ENCODE results near the gene SPRR4.

GRCh38 chr1:153001382-153001781 lies 30.9 kb downstream of the SPRR4 start, which contains the start of gene SPRR3:
- TF ChIP-seq, protein P1, sequence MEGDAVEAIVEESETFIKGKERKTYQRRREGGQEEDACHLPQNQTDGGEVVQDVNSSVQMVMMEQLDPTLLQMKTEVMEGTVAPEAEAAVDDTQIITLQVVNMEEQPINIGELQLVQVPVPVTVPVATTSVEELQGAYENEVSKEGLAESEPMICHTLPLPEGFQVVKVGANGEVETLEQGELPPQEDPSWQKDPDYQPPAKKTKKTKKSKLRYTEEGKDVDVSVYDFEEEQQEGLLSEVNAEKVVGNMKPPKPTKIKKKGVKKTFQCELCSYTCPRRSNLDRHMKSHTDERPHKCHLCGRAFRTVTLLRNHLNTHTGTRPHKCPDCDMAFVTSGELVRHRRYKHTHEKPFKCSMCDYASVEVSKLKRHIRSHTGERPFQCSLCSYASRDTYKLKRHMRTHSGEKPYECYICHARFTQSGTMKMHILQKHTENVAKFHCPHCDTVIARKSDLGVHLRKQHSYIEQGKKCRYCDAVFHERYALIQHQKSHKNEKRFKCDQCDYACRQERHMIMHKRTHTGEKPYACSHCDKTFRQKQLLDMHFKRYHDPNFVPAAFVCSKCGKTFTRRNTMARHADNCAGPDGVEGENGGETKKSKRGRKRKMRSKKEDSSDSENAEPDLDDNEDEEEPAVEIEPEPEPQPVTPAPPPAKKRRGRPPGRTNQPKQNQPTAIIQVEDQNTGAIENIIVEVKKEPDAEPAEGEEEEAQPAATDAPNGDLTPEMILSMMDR (conservative IDR thresholded peaks at IDR 0.05; ENCODE audit: low read depth, low read length): no peak
- TF ChIP-seq EZH2phosphoT487 (IDR thresholded peaks at IDR 0.05; ENCODE audit: borderline replicate concordance, low read length) (no peak), EZH2 (IDR thresholded peaks at IDR 0.05; ENCODE audit: low read length, unreplicated experiment) (no peak)

Data from PC-3 (cell line).